Astrocyte (in vitro differentiated cells and primary cell): ENCODE data around the gene GFRA1.

ENCODE experiments used
- EZH2 ChIP-seq: IDR thresholded peaks from 2 replicates; pipeline ENCODE4 v1.6.1; 2012; ENCODE audit warnings: mild to moderate bottlenecking, low read length, inconsistent platforms; ENCODE audit not compliant: insufficient read depth
- TF ChIP-seq, protein P1 (sequence below): IDR thresholded peaks from 2 replicates; pipeline ENCODE4 v1.5.1; 2011; ENCODE audit warnings: low read depth, mild to moderate bottlenecking, inconsistent platforms, low read length, moderate library complexity; ENCODE audit not compliant: insufficient read depth

DNA sequence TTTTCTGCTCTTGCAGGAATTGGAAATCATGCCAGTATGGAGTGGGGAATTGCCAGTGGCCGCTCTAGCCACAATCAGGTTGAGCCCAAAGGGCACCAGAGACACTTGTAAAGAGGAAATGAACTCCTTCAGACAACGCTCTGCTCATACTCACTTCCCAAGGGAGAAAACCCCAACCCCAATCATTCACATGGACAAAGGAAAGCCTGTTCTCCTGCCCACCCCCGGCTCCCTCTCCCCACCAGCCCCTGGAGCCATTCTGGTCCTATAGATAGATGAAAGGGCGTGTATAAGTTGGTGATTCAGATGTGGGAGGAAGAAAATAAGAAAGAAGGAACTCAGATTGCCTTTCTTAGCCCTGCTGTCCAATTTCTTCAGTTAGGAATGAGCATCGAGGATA is 57.4 kb downstream of the GFRA1 start:
- TF ChIP-seq, protein P1, sequence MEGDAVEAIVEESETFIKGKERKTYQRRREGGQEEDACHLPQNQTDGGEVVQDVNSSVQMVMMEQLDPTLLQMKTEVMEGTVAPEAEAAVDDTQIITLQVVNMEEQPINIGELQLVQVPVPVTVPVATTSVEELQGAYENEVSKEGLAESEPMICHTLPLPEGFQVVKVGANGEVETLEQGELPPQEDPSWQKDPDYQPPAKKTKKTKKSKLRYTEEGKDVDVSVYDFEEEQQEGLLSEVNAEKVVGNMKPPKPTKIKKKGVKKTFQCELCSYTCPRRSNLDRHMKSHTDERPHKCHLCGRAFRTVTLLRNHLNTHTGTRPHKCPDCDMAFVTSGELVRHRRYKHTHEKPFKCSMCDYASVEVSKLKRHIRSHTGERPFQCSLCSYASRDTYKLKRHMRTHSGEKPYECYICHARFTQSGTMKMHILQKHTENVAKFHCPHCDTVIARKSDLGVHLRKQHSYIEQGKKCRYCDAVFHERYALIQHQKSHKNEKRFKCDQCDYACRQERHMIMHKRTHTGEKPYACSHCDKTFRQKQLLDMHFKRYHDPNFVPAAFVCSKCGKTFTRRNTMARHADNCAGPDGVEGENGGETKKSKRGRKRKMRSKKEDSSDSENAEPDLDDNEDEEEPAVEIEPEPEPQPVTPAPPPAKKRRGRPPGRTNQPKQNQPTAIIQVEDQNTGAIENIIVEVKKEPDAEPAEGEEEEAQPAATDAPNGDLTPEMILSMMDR, result no peak
- TF ChIP-seq EZH2, result no peak
